ENCODE measurements around the gene SEPTIN8.

GRCh38 chr5:132746592-132746953, 30.5 kb downstream of the SEPTIN8 start:
- TF ChIP-seq, protein P1, sequence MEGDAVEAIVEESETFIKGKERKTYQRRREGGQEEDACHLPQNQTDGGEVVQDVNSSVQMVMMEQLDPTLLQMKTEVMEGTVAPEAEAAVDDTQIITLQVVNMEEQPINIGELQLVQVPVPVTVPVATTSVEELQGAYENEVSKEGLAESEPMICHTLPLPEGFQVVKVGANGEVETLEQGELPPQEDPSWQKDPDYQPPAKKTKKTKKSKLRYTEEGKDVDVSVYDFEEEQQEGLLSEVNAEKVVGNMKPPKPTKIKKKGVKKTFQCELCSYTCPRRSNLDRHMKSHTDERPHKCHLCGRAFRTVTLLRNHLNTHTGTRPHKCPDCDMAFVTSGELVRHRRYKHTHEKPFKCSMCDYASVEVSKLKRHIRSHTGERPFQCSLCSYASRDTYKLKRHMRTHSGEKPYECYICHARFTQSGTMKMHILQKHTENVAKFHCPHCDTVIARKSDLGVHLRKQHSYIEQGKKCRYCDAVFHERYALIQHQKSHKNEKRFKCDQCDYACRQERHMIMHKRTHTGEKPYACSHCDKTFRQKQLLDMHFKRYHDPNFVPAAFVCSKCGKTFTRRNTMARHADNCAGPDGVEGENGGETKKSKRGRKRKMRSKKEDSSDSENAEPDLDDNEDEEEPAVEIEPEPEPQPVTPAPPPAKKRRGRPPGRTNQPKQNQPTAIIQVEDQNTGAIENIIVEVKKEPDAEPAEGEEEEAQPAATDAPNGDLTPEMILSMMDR (IDR thresholded peaks at IDR 0.05; ENCODE audit: insufficient read depth, low read depth, low read length): no peak
- TF ChIP-seq EZH2 (IDR thresholded peaks at IDR 0.05; ENCODE audit: insufficient read depth, low read length): no peak
